Central memory CD8-positive, alpha-beta T cell (primary cell): ENCODE data around the gene CRYL1.
"Not testable (repeated sequence)": the region's sequence is repeated elsewhere in the genome, so short reads cannot be mapped to it uniquely, and the experiment has no call there.

Experiments used
- ATAC-seq: fragments of 150-1000 bp; cut with Tn5 transposase; replicated peaks from 2 replicates; pipeline ENCODE4 v1.10.0; 2022; ENCODE audit warnings: mild to moderate bottlenecking, moderate FRiP score, moderate number of reproducible peaks; ENCODE audit not compliant: poor library complexity, severe bottlenecking; ENCODE audit errors: extremely low read depth
- DNase-seq, 2 donors: peaks; one replicate each; pipeline ENCODE4 v3.0.0; 2021; ENCODE audit warnings: low spot score in 2 of 2
- H3K27ac Mint-ChIP-seq: one replicate; pipeline ENCODE4 v1.8.0; 2022; ENCODE audit warnings: low read depth, mild to moderate bottlenecking, moderate library complexity, mixed read lengths
- H3K27me3 Mint-ChIP-seq: one replicate; pipeline ENCODE4 v1.8.0; 2022; ENCODE audit warnings: mixed read lengths
- H3K36me3 Mint-ChIP-seq: one replicate; pipeline ENCODE4 v1.8.0; 2022; ENCODE audit warnings: mild to moderate bottlenecking, moderate library complexity, mixed read lengths; ENCODE audit not compliant: insufficient read depth
- H3K4me1 Mint-ChIP-seq: one replicate; pipeline ENCODE4 v1.8.0; 2022; ENCODE audit warnings: mixed read lengths
- H3K4me3 Mint-ChIP-seq: one replicate; pipeline ENCODE4 v1.8.0; 2022; ENCODE audit warnings: mild to moderate bottlenecking, moderate library complexity, mixed read lengths
- H3K9me3 Mint-ChIP-seq: one replicate; pipeline ENCODE4 v1.8.0; 2022; ENCODE audit warnings: mixed read lengths

CRYL1 gene

DNA sequence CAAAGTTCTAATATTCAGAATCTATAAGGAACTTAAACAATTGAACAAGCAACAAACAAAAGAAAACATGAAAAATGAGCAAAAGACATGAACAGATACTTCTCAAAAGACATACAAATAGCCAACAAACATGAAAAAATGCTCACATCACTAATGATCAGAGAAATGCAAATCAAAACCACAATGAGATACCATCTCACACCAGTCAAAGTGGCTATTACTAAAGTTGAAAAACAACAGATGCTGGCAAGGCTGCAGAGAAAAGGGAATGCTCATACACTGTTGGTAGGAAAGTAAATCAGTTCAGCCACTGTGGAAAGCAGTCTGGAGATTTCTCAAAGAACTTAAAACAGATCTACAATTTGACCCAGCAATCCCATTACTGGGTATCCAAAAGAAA, 74.3 kb downstream of the CRYL1 start:
- Mint-ChIP-seq H3K4me3 (no peak overlapping the region), H3K27ac (no peak overlapping the region)
- no peak for ATAC-seq

DNA sequence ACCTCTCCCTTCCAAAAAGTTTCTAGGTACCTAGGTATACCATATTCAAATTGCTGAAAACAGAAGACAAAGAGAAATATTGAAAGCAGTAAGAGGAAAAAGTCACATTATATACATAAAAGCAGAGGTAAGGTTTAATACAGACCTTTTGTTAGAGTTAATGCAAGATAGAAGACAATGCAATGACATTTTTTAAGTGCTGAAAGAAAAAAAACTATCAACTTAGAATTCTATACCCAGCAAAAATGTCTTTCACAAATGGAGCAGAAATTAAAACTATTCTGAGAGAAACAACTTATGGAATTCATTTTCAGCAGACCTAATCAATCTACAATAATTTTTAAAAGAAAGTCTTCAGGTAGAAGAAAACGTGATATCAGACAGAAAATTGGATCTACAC, 77.2 kb downstream of the CRYL1 start:
- H3K9me3 Mint-ChIP-seq: peaks cover 23% of the 10 kb centered on the region
- peaks cover 4% of the 10 kb centered on the region for H3K36me3 Mint-ChIP-seq
- no peaks in the 10 kb centered on the region for H3K27me3 Mint-ChIP-seq
- no peak for DNase-seq
- ATAC-seq: no peak
- H3K27ac Mint-ChIP-seq: no peak overlapping the region
- H3K4me3 Mint-ChIP-seq: no peak overlapping the region
- H3K4me1 Mint-ChIP-seq: peaks cover 12% of the 10 kb centered on the region

More for the DNA sequence above, 74.3 kb downstream of the CRYL1 start:
- no peak for DNase-seq
- Mint-ChIP-seq H3K36me3 (peaks cover 3% of the 10 kb centered on the region), H3K9me3 (peaks cover 23% of the 10 kb centered on the region), H3K4me1 (peaks cover 12% of the 10 kb centered on the region), H3K27me3 (no peaks in the 10 kb centered on the region)

DNA sequence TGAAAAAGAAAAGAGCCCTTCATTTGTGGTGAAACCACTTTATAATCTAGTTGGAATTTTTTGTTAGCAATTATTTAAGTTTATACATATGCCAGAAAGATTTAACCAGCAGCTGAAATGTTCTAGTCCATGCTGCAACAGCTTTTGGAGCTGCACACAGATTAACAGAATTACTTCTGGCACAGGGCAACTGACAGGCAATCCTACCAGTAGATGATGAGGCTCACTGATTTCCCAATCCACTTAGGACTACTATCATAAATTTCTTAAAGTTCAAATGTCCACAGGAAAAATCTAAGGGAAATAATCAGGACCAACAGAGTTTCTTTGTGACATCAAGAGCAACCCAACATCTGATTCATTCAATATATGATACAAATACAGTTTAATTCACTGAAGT, 78.8 kb downstream of the CRYL1 start:
- H3K27me3 Mint-ChIP-seq: no peaks in the 10 kb centered on the region
- no peak for DNase-seq
- peaks cover 23% of the 10 kb centered on the region for H3K9me3 Mint-ChIP-seq
- no peak overlapping the region for H3K27ac Mint-ChIP-seq
- no peak for ATAC-seq
- H3K4me3 Mint-ChIP-seq: no peak overlapping the region
- peaks cover 2% of the 10 kb centered on the region for H3K36me3 Mint-ChIP-seq
- H3K4me1 Mint-ChIP-seq: peaks cover 9% of the 10 kb centered on the region

DNA sequence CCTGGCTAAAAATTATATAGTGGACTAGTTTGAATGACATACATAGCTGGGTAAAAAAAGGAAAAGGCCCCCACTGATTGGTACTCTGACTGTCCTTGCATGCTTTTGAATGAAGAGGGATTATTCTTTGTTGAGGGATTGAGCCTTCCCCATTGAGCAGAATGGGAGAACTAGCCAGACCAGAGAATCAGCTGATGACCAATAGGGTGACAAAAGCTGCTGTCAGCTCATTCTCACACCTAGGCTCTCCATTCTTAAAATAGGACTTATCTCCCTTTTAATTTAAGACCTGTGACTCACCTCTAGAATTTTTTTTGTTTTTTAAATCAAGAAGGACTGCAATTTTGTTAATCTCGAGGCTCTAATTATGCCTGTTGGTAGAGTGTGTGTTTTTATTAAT, 79.3 kb downstream of the CRYL1 start:
- no peak for ATAC-seq
- peaks cover 5% of the 10 kb centered on the region for H3K4me1 Mint-ChIP-seq
- DNase-seq: no peak
- H3K9me3 Mint-ChIP-seq: peaks cover 23% of the 10 kb centered on the region
- no peaks in the 10 kb centered on the region for H3K27me3 Mint-ChIP-seq
- no peak overlapping the region for H3K27ac Mint-ChIP-seq
- peaks cover 2% of the 10 kb centered on the region for H3K36me3 Mint-ChIP-seq
- no peak overlapping the region for H3K4me3 Mint-ChIP-seq

DNA sequence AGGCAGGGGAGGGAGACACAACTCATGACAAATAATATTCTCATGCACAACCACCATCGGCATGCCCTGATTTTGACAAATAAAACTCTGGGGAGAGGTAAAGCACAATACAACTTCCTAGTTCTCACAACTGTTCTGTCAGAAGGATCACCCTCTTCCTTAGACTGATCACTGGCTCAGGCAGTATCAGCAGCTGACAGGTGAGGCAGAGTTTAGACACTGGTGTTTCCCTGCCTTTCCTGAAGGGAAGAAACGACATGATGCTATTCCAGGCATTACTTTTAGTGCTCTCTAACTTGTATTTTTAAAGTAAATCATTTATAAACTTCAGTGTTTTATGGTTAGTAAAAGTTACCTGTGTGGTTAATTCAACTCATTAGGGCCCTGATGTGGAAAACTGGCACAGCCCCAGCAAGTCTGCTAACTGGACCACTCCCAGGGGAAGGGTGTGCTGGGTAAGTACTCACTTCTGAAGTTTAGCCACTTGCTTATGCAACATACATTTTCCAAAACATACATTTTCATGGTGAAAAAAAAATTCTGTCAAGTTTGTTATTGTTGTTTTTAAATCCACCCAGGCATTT, 82.8 kb downstream of the CRYL1 start:
- Mint-ChIP-seq H3K36me3 (peaks cover 3% of the 10 kb centered on the region), H3K27me3 (no peaks in the 10 kb centered on the region), H3K27ac (no peak overlapping the region), H3K4me3 (no peak overlapping the region), H3K9me3 (peaks cover 6% of the 10 kb centered on the region), H3K4me1 (no peaks in the 10 kb centered on the region)
- DNase-seq: no peak
- no peak for ATAC-seq

DNA sequence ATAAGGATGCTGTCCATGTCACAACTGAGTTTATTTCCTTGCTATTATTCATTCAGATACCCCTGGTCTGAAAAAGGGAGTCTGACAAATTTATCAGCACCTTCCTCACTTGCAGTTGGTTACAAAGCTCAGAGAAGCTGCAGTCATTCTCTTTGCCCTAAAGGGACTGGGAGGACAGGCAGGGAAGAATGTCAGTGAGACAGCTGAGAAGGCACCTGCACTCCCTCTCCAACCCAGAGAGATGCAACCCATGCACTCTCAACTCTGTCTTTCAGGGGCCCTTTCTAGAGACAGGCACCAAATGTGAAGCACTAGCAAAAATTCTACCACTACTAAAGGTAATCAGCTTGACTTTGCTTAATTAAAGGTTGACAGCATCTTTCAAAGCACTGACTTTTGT, 83.3 kb downstream of the CRYL1 start:
- Mint-ChIP-seq H3K9me3 (peaks cover 1% of the 10 kb centered on the region), H3K27ac (no peak overlapping the region), H3K4me3 (no peak overlapping the region), H3K36me3 (peaks cover 3% of the 10 kb centered on the region), H3K27me3 (no peaks in the 10 kb centered on the region), H3K4me1 (no peaks in the 10 kb centered on the region)
- ATAC-seq (no peak), DNase-seq (no peak)

DNA sequence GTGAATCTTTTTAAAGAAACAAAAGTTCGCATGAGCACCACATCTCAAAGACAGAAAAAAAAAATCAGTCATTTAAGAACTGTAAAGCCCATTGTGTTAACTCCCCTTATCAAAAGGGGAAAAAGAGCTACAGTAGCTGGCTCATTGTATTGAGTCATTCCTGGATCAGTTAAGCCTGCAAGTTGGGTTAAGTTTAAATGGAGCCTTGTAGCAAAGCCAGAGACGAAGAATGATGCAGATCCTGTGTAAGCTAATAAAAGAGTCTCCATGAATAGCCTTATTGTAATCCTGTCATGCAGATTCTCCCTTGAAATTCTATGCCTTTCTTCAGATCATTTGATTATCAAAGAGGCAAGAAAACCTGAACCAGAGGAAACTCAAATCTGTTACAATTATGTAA, 83.8 kb downstream of the CRYL1 start:
- Mint-ChIP-seq H3K36me3 (peaks cover 3% of the 10 kb centered on the region), H3K27ac (no peak overlapping the region), H3K27me3 (no peaks in the 10 kb centered on the region), H3K9me3 (no peaks in the 10 kb centered on the region), H3K4me3 (no peak overlapping the region), H3K4me1 (no peaks in the 10 kb centered on the region)
- ATAC-seq (no peak), DNase-seq (no peak)

DNA sequence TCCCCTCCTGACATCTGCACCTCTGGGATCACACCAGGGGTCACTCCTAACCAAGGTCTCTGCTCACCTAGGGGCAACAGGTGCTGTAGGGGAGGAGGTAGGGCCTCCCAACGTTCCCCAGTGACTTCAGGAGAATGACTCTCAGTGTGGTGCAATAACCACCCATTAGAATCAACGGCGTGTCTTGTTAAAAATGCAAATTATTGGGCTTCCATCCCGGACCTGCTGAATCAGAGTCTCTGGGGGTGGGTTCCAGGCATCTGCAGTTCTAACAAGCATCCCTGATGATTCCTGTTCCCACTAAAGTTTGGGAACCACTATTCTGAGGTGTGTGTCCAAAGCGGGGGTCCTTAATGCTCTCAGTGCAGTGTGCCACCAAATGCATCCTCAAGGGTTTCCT, 84.6 kb downstream of the CRYL1 start:
- ATAC-seq: no peak
- Mint-ChIP-seq H3K36me3 (peaks cover 1% of the 10 kb centered on the region), H3K4me3 (no peak overlapping the region), H3K27ac (no peak overlapping the region), H3K9me3 (no peaks in the 10 kb centered on the region), H3K4me1 (no peaks in the 10 kb centered on the region), H3K27me3 (no peaks in the 10 kb centered on the region)
- DNase-seq: no peak

DNA sequence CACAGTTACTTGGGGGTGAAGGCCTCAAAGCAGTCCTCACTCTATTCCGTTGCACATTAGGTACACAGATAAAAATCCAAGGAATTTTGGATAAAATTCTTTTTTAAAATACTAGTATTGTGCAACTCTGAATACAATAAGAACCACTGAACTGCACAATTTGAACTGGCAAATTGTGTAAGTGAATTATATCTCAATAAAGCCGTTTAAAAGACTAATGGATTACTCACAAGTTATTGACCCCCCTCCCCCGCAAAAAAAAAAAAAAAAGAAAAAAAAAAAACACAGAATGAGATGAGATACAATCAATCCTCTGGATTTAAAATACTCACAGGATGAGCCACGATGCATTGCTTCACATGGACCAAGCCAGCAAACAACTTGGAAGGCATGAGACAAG, 86.4 kb downstream of the CRYL1 start:
- Mint-ChIP-seq H3K4me1 (no peaks in the 10 kb centered on the region), H3K36me3 (peaks cover 1% of the 10 kb centered on the region), H3K27me3 (no peaks in the 10 kb centered on the region), H3K4me3 (no peak overlapping the region), H3K9me3 (no peaks in the 10 kb centered on the region), H3K27ac (no peak overlapping the region)
- ATAC-seq (no peak), DNase-seq (no peak)

DNA sequence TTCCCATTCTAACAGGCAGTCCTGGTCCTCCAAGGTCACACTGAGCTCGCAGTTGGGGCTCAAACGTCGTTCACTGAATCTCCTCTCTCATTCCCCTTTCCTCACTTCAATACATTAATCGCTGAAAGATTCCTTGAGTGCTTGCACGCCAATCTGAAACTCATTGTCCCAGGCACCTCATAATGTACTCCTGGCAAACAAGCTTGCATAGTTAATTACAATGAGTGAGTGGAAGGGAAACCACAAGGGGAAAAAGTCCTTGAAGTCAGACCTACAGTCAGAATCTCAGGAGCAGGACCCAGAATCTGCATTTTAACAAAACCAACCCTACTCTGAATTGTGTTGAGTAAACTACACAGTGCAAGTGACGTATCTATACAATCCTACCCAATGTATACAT, 86.9 kb downstream of the CRYL1 start:
- H3K36me3 Mint-ChIP-seq: peaks cover 1% of the 10 kb centered on the region
- no peaks in the 10 kb centered on the region for H3K9me3 Mint-ChIP-seq
- DNase-seq (no peak), ATAC-seq (no peak)
- H3K27me3 Mint-ChIP-seq: no peaks in the 10 kb centered on the region
- no peak overlapping the region for H3K4me3 Mint-ChIP-seq
- no peaks in the 10 kb centered on the region for H3K4me1 Mint-ChIP-seq
- no peak overlapping the region for H3K27ac Mint-ChIP-seq

DNA sequence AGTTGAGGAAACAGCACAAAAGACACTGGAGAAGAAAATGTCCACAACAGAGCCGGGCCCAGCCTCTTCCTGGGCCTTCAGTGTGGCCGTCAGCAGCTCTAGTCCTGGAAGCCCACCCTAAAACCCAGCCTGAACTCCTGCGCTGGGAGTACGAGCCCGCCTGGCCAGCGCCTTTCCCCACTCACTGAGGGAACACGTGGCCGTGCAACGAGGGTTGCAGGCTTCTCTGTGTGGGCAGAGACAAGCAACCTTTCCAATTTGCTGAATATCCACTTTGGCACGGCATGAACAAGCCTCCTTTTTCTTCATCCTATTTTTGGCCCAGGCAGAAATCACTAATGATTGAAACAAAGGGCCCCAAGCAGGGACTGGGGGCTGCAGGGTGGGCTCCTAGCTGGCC, 89.2 kb downstream of the CRYL1 start:
- H3K36me3 Mint-ChIP-seq: peaks cover 1% of the 10 kb centered on the region
- H3K4me1 Mint-ChIP-seq: no peaks in the 10 kb centered on the region
- no peaks in the 10 kb centered on the region for H3K27me3 Mint-ChIP-seq
- DNase-seq (no peak), ATAC-seq (no peak)
- H3K27ac Mint-ChIP-seq: no peak overlapping the region
- no peaks in the 10 kb centered on the region for H3K9me3 Mint-ChIP-seq
- no peak overlapping the region for H3K4me3 Mint-ChIP-seq

DNA sequence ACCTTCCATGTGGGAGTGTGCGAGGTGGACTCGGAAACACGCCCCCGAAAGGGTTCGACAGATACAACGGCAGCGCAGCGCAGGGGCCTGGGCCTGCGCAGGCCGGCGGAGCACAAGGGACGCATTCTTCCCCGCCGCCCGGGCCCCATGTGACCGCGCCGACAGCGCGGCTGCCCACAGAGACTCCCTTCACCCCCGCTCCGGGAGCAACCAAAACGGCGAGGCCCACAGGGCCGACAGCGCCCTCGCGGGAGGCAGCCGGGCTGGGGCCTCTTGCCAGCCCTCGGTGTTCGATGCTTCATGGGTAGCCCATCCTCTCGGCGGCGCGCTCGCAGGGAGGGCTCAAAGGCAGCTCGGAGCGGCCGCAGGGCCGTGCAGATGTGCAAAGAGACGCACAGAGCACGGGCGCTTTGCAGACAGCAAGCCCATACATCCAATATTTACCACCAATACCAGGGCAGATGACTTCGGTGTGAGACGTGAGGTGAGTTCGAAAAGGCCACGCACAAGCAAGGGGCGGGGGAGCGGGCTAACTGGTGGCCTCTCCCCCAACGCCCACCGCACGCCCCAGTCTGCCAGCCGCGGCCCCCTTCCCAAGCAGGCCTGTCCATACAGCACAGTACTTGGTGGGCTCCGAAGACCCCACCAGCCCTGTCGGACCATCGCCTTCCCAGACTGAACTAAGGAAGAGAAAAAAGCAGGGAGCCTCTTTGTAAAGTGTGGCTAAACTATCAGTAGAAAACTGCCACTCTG, 89.9 kb downstream of the CRYL1 start:
- Mint-ChIP-seq H3K27me3 (no peaks in the 10 kb centered on the region), H3K4me1 (no peaks in the 10 kb centered on the region), H3K27ac (no peak overlapping the region), H3K36me3 (peaks cover 1% of the 10 kb centered on the region), H3K9me3 (no peaks in the 10 kb centered on the region), H3K4me3 (no peak overlapping the region)
- ATAC-seq: no peak
- no peak for DNase-seq

DNA sequence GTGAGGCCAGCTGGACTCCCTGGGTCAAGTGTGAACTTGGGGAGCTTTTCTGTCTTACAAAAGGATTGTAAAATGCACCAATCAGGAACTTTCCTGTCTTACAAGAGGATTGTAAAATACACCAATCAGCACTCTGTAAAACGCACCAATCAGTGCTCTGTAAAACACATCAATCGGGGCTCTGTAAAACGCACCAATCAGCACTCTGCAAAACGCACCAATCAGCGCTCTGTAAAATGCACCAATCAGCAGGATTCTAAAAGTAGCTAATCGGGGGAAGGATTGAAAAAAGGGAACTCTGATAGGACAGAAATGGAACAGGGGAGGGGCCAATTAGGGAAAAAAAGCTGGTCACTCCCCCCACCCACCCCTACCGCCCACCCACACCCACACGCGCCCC, 91.4 kb downstream of the CRYL1 start:
- not testable (repeated sequence) for H3K27ac Mint-ChIP-seq, ATAC-seq, H3K27me3 Mint-ChIP-seq, H3K4me3 Mint-ChIP-seq, DNase-seq, H3K36me3 Mint-ChIP-seq, H3K9me3 Mint-ChIP-seq, H3K4me1 Mint-ChIP-seq
